Activated CD8-positive, alpha-beta T cell treated with anti-CD3 and anti-CD28 coated beads, Interleukin-2, amount 10 ng/mL, durations not matched to agents 7 days and 5 days (primary cell): Measurements from ENCODE around the gene TRIM9. TPM values are rescaled to one million over a fixed set of nuclear protein-coding genes. Genes with fewer than 3 reads are reported as not detected.

Source experiments
- ATAC-seq: fragments of 150-1000 bp; cut with Tn5 transposase; one replicate; pipeline ENCODE4 v1.10.0; 2021; ENCODE audit warnings: moderate library complexity
- CTCF ChIA-PET: fragments of 350-600 bp; sonication (Branson Sonifier 250); formaldehyde crosslinking; loops from one replicate; lab custom pipeline; 2021; ENCODE audit warnings: antibody characterized with exemption; lab: Charles Lee
- POLR2A ChIA-PET: fragments of 350-600 bp; sonication (Branson Sonifier 250); formaldehyde crosslinking; loops from one replicate; lab custom pipeline; 2021; ENCODE audit warnings: antibody characterized with exemption; lab: Charles Lee
- DNase-seq: peaks from one replicate; pipeline ENCODE4 v3.0.0-alpha.2; 2020
- H3K27ac Mint-ChIP-seq: one replicate; pipeline ENCODE4 v1.8.0; 2021; ENCODE audit warnings: mild to moderate bottlenecking, mixed read lengths
- H3K27me3 Mint-ChIP-seq: one replicate; pipeline ENCODE4 v1.8.0; 2021; ENCODE audit warnings: low read depth, mixed read lengths
- H3K36me3 Mint-ChIP-seq: one replicate; pipeline ENCODE4 v1.8.0; 2021; ENCODE audit warnings: low read depth, mixed read lengths
- H3K4me1 Mint-ChIP-seq: one replicate; pipeline ENCODE4 v1.8.0; 2021; ENCODE audit warnings: low read depth, mixed read lengths
- H3K4me3 Mint-ChIP-seq: one replicate; pipeline ENCODE4 v1.8.0; 2021; ENCODE audit warnings: mild to moderate bottlenecking, mixed read lengths
- H3K9me3 Mint-ChIP-seq: one replicate; pipeline ENCODE4 v1.8.0; 2022; ENCODE audit warnings: mixed read lengths; ENCODE audit not compliant: insufficient read depth
- total RNA-seq, 2 experiments: library from RNA; stranded (reverse); gene quantifications; one replicate each; pipeline ENCODE4 v1.2.3, GENCODE V29; 2021

TRIM9 gene
- total RNA-seq, 2 experiments from 2014 or later = 0.63 to 0.73 TPM

DNA sequence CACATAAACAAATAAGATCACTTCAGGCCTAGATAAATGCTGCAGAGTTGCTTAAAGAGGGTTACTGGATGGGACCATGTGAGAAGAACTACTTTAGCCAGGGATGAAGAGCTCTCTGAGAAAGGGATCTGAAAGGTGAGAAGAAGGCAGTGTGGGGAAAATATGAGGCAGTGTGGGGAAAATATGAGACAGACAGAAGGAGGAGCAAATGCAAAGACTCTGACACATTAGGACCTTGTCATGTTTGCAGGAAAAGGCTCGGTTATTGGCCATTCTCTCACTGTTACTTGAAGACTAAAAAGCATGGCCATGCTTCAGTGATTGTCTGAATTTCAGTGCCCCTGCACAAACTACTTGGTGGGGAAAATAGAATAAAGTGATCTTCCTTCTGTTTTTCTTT is 22.7 kb upstream of the TRIM9 start:
- Mint-ChIP-seq H3K27me3 (peaks cover 14% of the 10 kb centered on the region), H3K36me3 (no peaks in the 10 kb centered on the region), H3K4me1 (no peaks in the 10 kb centered on the region), H3K27ac (no peak overlapping the region), H3K4me3 (no peak overlapping the region), H3K9me3 (no peaks in the 10 kb centered on the region)
- ChIA-PET POLR2A (no interaction called here), CTCF (no interaction called here)
- ATAC-seq = no peak
- DNase-seq = no peak

DNA sequence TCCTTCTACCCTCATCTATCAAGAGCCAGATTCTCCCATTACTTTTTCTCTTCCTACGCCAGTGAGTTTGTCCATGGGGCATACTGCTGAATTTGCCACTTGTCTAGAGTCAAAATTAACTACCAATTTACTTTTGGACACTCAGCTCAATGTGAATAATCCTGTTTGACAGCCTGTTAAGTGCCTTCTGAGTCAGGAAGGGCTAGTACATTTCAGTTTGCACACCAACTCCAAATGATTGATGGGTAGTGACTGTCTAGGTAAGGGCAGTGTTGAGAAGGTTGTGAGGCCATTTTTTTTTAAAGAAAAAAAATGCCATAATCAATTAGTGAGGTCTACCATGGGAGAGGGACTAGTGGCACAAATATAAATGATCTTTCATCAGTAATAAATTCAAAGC is 21.8 kb upstream of the TRIM9 start:
- no peaks in the 10 kb centered on the region for H3K9me3 Mint-ChIP-seq
- no peak overlapping the region for H3K4me3 Mint-ChIP-seq
- ATAC-seq = no peak
- peaks cover 14% of the 10 kb centered on the region for H3K27me3 Mint-ChIP-seq
- DNase-seq = no peak
- no peak overlapping the region for H3K27ac Mint-ChIP-seq
- ChIA-PET CTCF (no interaction called here), POLR2A (interaction anchor here (0.7 kb wide), 1 partner anchor 100 kb away, joined by 4 read pairs; no protein-coding TSS in a partner anchor)
- H3K4me1 Mint-ChIP-seq = no peaks in the 10 kb centered on the region
- H3K36me3 Mint-ChIP-seq = no peaks in the 10 kb centered on the region

DNA sequence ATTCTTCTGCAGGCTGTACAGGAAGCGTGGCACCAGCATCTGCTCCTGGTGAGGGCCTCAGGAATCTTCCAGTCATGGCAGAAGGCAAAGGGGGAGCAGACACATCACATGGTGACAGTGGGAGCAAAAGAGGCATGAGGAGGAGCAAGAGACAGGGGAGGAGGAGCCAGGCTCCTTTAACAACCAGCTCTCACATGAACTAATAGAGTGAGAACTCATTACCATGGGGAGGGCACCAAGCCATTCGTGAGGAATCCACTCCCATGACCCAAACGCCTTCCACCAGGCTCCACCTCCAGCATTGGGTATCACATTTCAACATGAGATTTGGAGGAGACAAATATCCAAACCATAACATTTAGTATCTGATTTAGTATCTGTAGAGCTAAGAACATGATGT is 14.7 kb upstream of the TRIM9 start:
- ATAC-seq (no peak), DNase-seq (no peak)
- Mint-ChIP-seq H3K4me1 (no peaks in the 10 kb centered on the region), H3K4me3 (no peak overlapping the region), H3K36me3 (no peaks in the 10 kb centered on the region), H3K27me3 (peaks cover 5% of the 10 kb centered on the region), H3K27ac (no peak overlapping the region), H3K9me3 (no peaks in the 10 kb centered on the region)
- POLR2A ChIA-PET = no interaction called here
- CTCF ChIA-PET = no interaction called here

DNA sequence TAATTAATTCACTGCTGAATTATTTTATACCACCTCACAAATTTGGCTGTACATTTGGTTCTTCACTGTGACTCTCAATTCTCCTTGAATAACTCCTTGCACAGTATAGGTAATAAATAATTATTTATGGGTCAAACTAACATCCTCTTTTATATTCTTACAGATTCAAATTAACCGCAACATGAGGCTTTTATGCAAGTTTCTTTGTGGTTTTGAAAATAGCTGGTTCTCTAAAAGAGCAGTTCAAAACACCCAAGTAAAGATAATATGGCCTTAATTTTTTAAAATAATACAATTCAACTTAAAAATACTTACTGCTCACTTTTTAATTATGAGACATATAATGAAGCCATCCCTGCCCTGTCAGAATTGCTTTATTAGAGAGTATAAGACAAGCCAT is 12.9 kb upstream of the TRIM9 start:
- DNase-seq = no peak
- peaks cover 6% of the 10 kb centered on the region for H3K27me3 Mint-ChIP-seq
- no peak overlapping the region for H3K4me3 Mint-ChIP-seq
- H3K9me3 Mint-ChIP-seq = no peaks in the 10 kb centered on the region
- ChIA-PET POLR2A (no interaction called here), CTCF (no interaction called here)
- H3K36me3 Mint-ChIP-seq = no peaks in the 10 kb centered on the region
- H3K4me1 Mint-ChIP-seq = no peaks in the 10 kb centered on the region
- no peak overlapping the region for H3K27ac Mint-ChIP-seq
- no peak for ATAC-seq

DNA sequence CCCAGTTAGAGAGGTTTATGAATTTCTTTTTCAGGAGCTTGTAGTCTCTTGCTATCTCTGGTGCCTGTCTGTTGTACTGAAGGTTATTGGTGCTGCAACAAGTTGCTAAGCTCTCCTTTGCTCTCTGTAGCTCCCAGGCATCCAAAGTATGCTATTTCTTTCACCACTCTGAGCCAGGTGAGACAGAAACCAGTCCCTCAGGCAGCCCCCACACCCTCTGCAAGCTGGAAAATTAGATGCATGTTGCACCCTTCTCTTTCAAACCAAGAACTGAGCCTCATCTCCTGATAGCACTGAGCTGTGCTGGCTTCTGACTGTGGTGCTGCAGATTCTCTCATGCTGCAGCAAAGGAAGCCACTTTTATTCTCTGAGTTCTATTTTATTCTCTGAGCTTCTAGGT is 9.6 kb upstream of the TRIM9 start:
- no peaks in the 10 kb centered on the region for H3K9me3 Mint-ChIP-seq
- ChIA-PET POLR2A (interaction anchor here (1.0 kb wide), 1 partner anchor 9 kb away, joined by 3 read pairs; no protein-coding TSS in a partner anchor), CTCF (interaction anchor here (1.8 kb wide), 1 partner anchor 10 kb away, joined by 6 read pairs; the partner anchor contains the start of gene TRIM9)
- H3K4me1 Mint-ChIP-seq = no peaks in the 10 kb centered on the region
- no peak for ATAC-seq
- H3K36me3 Mint-ChIP-seq = no peaks in the 10 kb centered on the region
- no peak overlapping the region for H3K27ac Mint-ChIP-seq
- H3K4me3 Mint-ChIP-seq = no peak overlapping the region
- H3K27me3 Mint-ChIP-seq = peaks cover 16% of the 10 kb centered on the region
- no peak for DNase-seq

DNA sequence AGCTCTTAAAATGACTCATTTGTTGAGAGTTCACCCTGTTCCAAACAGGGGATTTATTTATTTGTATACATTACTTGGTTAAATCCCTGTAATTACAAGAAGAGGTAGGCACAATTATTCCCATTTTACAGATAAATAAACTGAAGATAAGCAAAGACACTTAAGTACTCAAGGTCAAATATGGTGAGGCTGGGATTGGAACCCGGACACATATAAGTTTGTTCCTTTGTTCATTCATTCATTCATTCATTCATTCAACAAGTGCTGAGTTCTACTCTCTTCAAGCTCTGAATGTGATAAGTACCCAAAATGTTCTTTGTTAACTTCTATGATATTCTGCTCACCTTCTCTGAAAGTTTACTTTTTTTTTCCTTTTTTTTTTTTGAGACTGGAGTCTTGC is 2.4 kb upstream of the TRIM9 start:
- no peak overlapping the region for H3K4me3 Mint-ChIP-seq
- H3K27ac Mint-ChIP-seq = no peak overlapping the region
- H3K36me3 Mint-ChIP-seq = no peaks in the 10 kb centered on the region
- ATAC-seq = no peak
- H3K9me3 Mint-ChIP-seq = no peaks in the 10 kb centered on the region
- ChIA-PET POLR2A (no interaction called here), CTCF (interaction anchor here (1.0 kb wide), 1 partner anchor 186 kb away, joined by 3 read pairs; no protein-coding TSS in a partner anchor)
- peaks cover 39% of the 10 kb centered on the region for H3K27me3 Mint-ChIP-seq
- DNase-seq = no peak
- H3K4me1 Mint-ChIP-seq = peaks cover 23% of the 10 kb centered on the region

DNA sequence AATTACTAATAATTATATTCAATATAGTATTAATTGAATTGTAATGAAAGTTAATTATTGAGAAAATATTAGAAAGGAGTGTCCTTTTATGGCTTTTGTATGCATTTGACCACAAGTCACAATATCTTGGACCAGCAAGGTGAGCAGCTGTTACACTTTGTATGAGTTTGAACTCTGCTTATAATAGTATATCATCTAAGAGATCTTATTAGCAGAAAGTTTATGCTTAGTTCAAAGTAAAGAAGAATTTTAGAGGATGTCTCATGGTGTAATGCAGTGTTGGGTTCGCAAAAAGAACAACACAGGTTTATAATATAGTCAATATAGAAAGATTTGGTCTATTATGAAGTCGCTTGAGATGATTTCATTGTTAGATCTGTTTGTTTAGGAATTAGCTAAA is 2.0 kb upstream of the TRIM9 start:
- Mint-ChIP-seq H3K9me3 (no peaks in the 10 kb centered on the region), H3K4me1 (peaks cover 23% of the 10 kb centered on the region), H3K4me3 (no peak overlapping the region), H3K36me3 (no peaks in the 10 kb centered on the region), H3K27me3 (peaks cover 39% of the 10 kb centered on the region), H3K27ac (no peak overlapping the region)
- ChIA-PET CTCF (interaction anchor here (1.0 kb wide), 1 partner anchor 186 kb away, joined by 3 read pairs; no protein-coding TSS in a partner anchor), POLR2A (interaction anchor here (0.7 kb wide), 1 partner anchor 804 kb away, joined by 4 read pairs; no protein-coding TSS in a partner anchor)
- DNase-seq = no peak
- ATAC-seq = no peak

DNA sequence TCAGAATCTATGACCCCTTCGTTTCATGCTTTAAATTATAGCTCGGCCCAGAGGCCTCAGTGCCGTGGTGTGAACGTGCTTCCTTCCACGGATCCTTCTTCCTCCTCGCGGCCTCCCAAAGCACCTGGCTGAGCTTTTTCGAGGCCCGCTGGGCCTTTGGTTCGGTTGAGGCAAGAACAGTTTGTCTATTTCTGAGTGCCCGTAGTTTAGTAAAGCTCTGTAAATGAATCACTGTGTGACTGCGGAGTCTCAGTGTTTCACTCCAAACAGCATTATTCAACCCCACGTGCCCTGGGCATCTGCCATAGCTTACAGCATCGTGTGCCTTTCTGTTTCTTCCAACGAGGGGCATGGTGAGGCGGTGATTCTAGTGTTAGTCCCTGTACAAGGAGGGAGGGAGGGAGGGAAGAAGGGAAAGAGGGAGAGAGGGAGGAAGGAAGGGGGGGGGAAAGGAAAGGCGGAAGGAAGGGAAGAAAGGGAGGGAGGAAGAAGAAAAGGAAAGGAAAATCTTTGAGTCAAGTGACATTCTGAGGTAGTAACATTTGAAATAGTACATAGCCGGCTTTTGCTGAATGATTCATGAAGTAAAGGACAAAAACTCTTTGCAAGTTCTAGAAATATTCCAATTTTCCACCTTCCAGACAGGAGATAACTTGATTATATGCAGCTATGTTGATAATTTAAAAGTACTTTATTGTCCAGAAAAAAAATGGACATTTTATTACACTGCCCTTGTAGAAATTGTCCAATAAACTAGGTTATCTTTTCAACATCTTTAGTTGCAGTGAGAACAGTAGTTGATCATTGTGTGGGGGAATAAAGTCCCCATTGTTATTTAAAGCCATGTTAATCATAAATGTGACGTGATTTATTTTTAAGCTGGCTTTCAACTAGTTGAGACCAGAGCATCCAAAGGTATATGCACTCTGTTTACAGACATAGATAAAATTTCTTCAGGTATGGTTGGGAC is 1.2 kb upstream of the TRIM9 start:
- ATAC-seq (no peak), DNase-seq (no peak)
- peak overlapping the region; percentile 86 for H3K4me3 Mint-ChIP-seq
- H3K9me3 Mint-ChIP-seq = no peaks in the 10 kb centered on the region
- peak overlapping the region; percentile 30 for H3K27ac Mint-ChIP-seq
- peaks cover 44% of the 10 kb centered on the region for H3K27me3 Mint-ChIP-seq
- H3K36me3 Mint-ChIP-seq = no peaks in the 10 kb centered on the region
- CTCF ChIA-PET = interaction anchor here (0.7 to 1.8 kb wide), 5 partner anchors 12 to 683 kb away, joined by 3 to 5 read pairs (median 4); no protein-coding TSS in a partner anchor
- POLR2A ChIA-PET = interaction anchor here (0.7 to 1.2 kb wide), 3 partner anchors 8 to 804 kb away, joined by 3 to 4 read pairs (median 4); no protein-coding TSS in a partner anchor
- peaks cover 23% of the 10 kb centered on the region for H3K4me1 Mint-ChIP-seq

DNA sequence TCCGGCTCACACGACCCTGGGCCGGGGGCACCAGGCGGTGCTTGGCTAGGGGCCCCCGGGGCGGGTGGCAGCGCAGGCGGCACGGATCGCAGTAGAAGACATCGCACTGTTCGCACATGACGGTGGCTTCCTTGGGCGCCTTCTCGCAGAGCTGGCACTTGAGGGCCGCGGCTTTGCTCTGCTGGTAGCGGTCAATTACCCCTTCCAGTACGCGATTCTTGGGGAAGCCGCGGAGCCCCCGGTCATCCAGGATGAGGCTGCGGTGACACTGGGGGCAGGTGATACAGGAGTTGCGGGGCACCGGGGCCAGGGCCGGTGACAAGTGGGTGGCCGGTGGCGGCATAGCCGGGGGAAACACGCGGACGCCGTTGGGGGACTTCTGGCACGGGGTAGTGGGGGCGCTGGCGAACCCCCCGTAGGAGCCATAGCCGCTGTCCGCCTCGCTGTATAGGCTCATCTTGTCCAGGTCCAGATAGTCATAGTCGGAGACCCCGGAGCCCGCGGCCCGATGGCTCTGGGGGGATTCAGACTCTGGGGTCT is 553 bp downstream of the TRIM9 start:
- CTCF ChIA-PET = interaction anchor here (0.8 to 1.8 kb wide), 9 partner anchors 9 to 685 kb away, joined by 3 to 6 read pairs (median 4); no protein-coding TSS in a partner anchor
- no peaks in the 10 kb centered on the region for H3K36me3 Mint-ChIP-seq
- H3K4me1 Mint-ChIP-seq = peaks cover 23% of the 10 kb centered on the region
- ATAC-seq = peak; percentile 9
- peak overlapping the region; percentile 86 for H3K4me3 Mint-ChIP-seq
- H3K27ac Mint-ChIP-seq = peak overlapping the region; percentile 63
- peaks cover 35% of the 10 kb centered on the region for H3K27me3 Mint-ChIP-seq
- DNase-seq = peak; percentile 38
- POLR2A ChIA-PET = interaction anchor here (0.6 kb wide), 1 partner anchor 977 kb away, joined by 3 read pairs; no protein-coding TSS in a partner anchor
- no peaks in the 10 kb centered on the region for H3K9me3 Mint-ChIP-seq

DNA sequence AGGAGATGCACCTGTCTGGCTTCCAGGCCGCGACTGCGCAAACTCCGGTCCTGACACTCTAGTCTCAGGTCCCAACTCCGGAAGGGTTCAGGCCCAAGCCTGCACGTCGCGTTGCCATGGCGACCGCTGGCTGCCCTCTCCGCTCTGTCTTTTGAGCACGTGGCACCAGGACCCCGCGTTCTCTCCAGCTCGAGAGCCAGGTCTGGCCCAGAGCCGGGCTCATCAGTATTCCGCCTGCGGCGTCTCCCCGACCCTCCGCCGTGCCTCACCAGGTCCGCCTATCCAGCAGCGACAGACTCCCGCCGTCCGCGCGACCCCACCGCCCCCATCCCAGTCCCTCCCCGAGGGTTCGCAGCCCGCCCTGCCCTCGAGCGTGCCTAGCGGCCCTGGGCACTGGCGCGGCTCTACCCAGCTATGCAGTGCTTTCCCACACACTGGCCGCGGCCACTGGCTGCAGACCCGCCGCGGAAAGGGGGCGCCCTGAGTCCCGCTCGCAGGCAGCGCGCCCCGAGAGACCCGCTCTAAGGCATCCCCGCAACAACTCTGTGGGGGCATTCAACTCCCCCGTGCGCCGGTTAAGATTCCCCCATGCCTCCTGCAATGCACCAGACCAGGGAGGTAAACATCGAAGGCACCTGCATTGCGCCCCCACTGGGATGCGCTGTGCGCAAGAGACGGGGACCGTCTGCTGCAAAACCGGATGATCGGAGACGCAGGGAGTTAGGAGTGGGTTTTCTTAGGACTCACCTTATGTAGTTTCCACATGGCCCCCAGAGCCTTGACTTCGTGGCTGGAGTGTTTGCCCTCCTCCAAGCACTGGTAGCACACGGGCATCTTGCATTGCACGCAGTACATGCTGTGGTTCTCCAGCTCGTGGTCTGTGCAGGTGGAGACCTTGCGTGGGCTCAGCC is 1.3 kb downstream of the TRIM9 start:
- peak; percentile 24 for ATAC-seq
- H3K27ac Mint-ChIP-seq = no peak overlapping the region

DNA sequence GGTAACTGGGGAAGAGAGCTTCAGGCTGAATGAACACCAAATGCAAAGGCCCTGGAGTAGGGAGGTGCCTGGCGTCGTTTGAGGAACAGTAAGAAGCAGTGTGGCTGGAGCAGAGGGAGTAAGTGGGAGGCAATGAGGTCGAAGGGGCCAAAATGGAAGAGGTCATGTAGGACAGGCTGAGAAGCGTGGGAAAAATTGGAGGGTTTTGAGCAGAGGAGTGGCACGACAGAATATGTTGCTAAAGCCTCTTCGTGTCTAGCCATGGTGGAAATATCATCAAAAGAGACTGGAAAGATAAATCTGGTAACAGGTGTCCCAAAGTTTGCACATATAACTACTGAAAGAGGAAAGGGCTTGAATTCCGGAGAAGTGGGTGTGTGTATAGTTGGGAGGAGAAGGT is 1.9 kb downstream of the TRIM9 start:
- ChIA-PET CTCF (interaction anchor here (1.3 to 1.6 kb wide), 2 partner anchors 126 to 147 kb away, joined by 4 to 5 read pairs; partner anchors contain the start of gene TMX1), POLR2A (no interaction called here)
- H3K4me1 Mint-ChIP-seq = peaks cover 23% of the 10 kb centered on the region
- H3K4me3 Mint-ChIP-seq = no peak overlapping the region
- no peaks in the 10 kb centered on the region for H3K36me3 Mint-ChIP-seq
- no peak for DNase-seq
- no peak overlapping the region for H3K27ac Mint-ChIP-seq
- no peaks in the 10 kb centered on the region for H3K9me3 Mint-ChIP-seq
- H3K27me3 Mint-ChIP-seq = peaks cover 35% of the 10 kb centered on the region
- ATAC-seq = no peak

More for the DNA sequence above, 1.3 kb downstream of the TRIM9 start:
- Mint-ChIP-seq H3K4me1 (peaks cover 23% of the 10 kb centered on the region), H3K27me3 (peaks cover 35% of the 10 kb centered on the region), H3K36me3 (no peaks in the 10 kb centered on the region), H3K9me3 (no peaks in the 10 kb centered on the region), H3K4me3 (peak overlapping the region; percentile 86)
- POLR2A ChIA-PET = no interaction called here
- DNase-seq = peak; percentile 63
- CTCF ChIA-PET = interaction anchor here (1.0 to 1.8 kb wide), 5 partner anchors 9 to 218 kb away, joined by 3 to 5 read pairs (median 5); partner anchors contain the start of gene TMX1
